Stimulated activated CD4-positive, alpha-beta T cell treated with anti-CD3 and anti-CD28 coated beads, Interleukin-12 subunit alpha, Interleukin-12 subunit beta, amount 100 ng/mL, for 24 hours (primary cell): ENCODE data around the gene CAMTA1.
A peak's percentile ranks its signal among the peaks of the same experiment; 100 is the strongest.
"Not testable (repeated sequence)": the region's sequence is repeated elsewhere in the genome, so short reads cannot be mapped to it uniquely, and the experiment has no call there.

Experiments used
- DNase-seq, 2 experiments: peaks; one replicate each; pipeline ENCODE4 v3.0.0-alpha.2; 2020; ENCODE audit warnings: low read depth in 2 of 2

Gene CAMTA1

DNA sequence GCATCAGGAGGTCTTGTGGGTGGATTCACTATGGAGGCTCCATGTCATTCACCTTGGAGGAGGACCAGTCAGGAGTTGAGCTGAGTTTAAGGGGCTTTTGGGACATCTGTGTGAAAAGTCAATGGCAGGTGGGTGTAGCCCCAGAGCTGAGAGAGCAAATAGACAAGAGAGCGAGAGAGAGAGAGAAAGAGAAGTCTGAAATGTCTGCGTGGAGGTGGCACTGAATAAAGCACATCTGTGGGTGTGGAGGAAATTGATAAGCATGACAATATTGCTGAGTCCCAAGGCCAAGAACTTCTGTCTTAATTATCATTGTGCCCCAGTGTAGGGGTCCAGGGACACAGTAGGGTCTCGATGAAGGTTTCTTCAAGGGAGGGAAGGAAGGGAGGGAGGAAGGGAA is 906.3 kb downstream of the CAMTA1 start:
- DNase-seq, result no peak

DNA sequence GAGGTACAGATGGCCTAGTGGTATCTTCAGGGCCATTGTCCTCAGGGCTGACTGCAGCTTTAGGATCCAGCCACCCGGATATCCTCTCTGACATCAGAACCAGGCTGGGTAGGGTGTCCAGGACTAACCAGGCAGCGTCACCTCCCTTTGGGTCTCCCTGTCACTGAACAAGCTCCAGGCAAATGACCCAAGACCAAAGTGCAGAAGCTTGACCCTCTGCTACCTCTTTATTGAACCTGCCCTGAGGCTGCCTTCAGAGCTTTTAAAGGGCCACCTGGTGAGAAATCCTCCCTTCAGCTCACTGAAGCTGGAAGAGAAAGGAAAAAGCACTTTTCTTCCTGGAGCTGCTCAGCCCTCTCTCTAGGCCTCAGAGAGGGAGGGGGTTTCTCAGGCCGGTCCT is 906.8 kb downstream of the CAMTA1 start:
- DNase-seq, result no peak

DNA sequence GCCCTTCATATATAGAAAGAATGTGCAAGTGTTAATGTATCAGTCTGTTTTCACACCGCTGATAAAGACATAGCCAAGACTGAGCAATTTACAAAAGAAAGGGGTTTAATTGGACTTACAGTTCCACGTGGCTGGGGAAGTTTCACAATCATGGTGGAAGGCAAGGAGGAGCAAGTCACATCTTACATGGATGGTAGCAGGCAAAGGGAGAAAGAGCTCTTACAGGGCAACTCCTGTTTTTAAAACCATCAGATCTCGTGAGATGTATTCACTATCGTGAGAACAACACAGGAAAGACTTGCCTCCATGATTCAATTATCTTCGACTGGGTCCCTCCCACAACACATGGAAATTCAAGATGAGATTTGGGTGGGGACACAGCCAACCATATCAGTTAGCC is 907.8 kb downstream of the CAMTA1 start:
- not testable (repeated sequence) for DNase-seq

DNA sequence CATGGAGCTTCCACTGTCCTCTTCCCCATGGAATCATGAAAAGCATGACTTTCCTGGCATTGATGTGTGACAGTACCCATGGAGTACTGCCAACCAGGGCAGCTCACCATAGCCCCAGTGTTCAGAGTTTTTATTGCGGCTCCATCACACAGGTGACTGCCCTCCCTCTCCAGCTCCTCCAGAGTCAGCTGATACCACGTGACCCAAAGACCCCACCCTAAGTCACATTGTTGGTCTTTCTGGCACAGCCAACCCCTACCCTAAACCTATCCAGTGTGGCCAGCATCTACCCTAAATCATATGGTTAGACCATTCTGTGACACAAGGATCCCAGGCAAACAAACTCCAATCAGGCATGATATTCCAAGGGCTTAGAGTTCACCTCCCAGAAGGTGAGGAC is 908.4 kb downstream of the CAMTA1 start:
- no peak for DNase-seq

DNA sequence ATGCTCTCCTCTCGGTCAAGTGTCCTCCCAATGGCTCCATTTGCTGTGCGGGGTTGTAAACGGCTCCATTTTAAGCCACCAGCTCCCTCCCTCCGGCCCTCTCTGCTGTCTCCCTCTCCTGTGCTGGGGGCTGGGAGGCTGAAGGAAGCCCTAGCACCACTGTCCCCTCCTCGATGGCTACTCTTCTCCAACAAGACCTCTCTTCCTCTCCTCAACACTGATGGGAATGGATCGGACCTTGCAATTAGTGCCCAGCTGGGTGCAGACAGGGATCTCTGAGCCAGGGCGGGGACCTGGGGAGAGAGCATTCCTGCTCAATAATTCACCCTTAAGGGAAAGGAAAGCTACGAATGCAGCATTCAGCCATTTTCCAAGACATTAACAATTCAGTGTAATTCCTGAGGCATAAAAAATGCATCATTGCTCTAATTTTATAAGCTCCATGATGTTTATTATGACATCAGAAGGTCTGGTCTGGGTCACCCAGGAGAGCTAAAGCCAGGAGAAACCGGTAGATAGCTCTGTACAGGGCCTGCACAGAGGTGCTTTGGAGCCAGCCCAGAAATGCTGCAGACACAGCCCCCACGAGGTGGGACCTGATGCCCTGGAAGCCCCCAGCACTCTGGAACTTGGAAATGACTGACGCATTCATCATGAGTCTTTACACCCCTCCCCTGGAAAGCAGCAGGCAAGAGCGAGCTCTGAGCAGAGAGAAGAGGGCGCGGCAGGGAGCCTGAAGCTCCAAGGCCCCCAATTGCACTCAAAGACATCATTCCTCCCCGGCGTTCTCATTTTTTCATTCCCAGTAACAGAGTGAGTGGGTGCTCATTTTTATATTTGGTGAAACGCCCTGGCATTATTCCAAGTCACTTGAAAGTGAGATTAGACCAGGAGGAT is 909.6 kb downstream of the CAMTA1 start:
- DNase-seq, result no peak

DNA sequence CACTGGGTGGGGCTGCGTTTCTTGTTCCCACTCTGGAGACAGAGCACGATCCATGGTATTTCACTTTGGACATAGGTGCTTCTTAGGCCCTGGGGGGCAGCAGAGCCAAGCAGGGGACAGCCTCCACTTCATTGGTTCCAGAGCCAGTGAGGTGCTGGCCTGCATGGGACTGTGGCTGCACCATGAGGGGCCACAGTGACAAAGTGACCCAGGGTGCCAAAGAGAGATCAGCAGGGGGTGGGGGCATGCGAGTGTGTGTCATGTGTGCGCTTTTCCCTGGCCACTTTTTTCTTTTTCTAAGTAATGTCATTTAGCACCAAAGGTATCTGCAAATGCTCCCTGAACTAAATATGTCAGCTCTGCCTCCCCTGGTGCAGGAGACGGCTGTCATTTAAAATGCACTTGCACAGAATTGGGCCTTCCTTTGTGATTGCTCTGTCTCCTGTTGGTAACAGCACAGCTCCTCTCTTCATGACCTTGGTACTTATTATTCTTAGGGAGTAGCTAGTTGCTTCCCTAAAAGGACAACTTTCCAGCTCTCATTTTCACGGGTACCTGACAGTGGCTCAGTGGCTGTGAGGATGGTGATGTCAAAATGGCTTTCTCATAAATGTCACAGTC is 910.4 kb downstream of the CAMTA1 start:
- DNase-seq, result no peak

DNA sequence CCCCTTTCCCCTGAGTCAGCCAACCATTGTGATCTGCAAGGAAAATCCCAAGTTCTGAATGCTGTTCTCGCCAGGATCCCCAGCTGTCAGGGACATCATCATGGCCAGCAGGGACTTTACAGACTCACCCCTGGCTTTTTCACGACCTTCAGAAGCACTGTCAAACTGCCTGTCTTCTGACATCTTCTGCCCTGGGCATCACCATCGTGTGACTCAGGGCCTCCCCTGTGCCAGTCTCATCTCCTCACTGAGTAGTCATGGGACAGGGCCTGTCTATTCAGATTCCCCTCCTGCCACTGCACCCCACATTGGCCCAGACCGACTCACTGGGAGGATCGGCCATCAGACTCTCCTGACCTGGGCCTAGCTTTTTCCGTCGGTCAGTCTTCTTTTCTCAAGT is 913.4 kb downstream of the CAMTA1 start:
- DNase-seq, result no peak

DNA sequence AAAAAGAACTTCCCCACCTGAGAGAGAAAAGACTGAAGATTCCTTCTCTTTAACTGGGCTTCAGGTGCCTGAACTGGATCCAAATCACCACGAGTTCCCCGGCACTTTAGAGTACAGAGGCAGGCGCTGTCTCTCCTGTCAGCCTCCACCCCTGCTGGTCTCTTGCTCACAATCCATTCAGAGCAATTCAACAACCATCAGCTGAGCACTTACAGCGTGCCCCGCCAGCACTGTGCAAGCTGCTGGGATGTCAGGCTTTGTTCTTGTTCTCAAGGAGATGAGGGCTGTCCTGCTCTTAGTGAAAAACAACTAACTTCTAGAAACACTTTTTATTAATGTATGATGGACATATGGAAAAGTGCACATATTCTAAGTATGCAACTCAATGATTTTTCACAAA is 917.1 kb downstream of the CAMTA1 start:
- DNase-seq, result no peak

DNA sequence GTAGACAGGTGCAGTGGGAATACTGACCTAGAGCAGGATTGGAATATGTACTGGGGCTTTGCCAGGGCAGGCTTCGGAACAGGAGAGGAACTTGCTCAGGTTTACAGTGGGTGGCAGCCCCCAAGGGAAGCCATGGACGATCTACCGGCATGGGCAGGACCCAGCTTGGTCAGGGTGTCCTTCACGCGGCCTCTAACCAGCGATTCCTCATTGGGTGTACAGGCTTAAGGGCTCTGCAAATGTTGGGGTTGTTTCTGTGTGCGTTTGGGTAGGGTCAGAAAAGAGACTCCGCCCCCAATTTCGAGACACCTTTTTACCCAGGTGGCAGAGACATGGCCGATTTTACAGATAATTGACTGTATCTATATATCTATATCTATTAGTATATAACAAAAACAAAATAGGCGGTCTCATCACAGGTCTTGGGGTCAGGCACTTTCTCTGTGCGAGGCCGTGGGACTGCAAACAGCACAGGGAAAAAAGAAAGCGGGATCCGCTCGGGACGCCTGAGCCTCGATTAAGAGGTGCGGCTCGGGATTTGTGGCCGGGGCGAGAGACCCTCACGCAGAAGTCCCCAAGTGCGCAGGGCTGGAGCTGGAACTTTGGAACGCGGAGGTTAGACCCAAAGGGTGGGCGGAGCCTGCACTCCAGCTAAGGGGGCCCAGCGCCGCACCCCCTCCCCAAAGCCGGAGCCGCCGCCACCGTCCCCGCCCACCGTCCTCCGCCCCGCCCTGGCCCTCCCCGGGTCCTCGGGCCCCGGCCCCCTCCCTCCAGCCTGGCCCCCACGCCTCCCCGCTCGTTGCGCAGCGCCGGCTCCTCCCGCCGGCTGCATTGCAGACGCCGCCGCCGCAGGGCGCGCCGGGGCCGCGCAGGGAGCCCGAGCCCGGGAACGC is 918.3 kb downstream of the CAMTA1 start:
- no peak for DNase-seq

DNA sequence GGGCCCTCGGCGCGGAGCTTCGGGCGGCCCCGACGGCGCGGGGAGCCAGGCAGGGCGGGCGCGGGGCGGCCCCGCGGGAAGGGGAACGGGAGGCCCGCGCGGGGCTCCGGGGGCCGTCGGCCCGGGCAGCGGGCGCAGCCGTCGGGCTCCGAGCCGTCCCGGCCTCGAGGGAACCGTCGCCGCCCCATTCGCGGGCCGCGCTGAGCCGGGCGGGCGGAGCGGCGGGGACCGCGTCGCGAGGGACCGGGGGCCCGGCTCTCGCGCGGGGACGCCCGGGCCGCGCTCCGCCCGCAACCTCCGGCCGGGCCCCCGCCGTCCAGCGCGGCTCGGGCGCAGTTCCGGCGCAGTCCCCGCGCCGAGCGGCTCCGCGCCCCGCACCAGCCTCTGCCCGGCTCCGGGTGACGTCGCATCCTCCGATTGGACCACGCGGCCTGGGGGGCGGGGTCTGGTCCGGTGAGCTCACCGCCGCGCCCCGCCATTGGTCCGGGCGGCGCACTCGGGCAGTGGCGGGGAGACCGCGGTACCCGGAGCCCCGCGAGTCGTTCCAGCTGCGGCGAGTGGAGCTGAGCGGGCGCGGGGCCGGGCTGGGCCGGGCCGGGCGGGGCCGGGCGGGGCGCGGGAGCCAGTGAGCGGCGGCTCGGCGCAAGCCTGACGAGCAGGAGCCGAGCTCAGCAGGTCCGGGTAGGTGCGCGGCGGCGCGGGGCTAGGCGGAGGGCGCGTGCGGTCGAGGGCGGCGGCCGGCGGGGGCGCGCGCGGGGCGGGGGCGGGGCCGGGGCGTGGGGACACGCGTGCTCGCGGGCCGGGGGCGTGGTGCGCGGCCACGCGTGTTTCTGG is 919.2 kb downstream of the CAMTA1 start:
- DNase-seq, result peak; percentile 80 to 88

DNA sequence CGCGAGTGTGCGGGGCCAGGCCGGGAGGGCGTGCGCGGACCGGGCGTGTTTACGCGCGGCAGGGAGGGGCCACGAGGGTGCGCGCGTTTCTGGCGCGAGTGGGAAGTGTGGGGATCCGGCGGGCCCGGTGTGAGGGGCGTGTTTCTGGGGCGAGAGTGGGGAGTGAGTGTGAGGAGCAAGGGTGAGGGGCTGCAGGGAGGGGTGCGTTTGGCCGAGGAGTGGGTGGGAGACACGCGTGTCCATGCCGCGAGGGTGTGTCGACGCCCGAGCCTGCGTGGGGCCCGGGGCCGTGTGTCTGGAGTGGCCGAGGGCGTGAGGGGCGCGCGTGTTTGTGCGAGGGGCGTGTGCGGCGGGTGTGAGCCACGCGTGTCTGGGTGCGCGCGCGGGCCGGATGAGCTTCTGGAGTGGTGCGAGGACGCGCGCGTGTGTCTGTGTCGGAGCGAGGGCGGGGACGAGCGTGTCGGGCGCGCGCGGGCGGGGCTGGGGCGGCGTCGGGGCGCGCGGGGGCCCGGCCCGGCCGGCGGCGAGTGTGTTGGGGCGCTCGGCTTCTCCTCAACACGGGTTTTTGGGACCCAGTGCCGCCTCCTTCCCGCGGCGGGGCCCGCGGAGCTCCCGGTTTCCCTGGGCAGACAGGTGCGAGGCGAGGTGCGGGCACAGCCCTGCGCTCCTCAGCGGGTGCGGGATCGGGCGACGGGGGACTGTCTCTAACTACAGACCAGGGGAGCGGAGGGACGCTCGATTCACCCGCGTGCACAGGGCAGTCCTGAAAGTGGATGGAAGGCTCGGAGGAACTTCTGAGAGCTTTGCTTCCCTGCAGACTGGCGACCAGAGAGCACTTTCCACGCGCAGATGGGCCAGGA is 920.0 kb downstream of the CAMTA1 start:
- no peak for DNase-seq

DNA sequence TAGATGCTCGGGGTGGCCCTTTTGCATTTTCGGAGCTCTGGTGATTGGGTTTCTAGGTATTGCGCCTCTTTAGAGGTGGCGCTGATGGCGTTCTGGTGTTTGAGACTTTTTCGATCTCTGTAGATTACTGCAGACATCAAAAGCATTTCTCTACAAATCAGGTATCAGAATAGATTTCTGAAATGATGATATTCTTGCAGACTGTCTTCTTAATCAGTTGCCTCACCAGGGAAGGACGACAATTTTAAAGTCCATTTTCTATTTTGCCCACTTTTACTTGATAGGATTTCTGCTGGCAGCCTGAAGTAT is 920.6 kb downstream of the CAMTA1 start:
- no peak for DNase-seq

DNA sequence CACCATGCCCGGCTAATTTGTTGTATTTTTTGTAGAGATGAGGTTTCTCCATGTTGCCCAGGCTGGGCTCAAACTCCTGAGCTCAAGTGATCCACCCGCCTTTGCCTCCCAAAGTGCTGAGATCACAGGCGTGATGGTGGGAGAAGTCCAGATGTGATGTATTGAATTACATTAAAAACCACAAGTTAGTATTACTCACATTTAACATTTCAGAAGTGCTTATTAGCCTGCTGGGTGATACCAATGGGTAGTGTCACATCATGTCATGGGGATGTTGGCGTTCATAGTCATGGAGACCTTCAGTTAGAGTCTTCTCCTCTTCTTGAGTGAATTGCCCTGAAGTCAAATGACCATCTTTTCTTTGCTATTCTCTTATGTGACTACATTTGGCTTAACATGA is 922.3 kb downstream of the CAMTA1 start:
- DNase-seq, result no peak

DNA sequence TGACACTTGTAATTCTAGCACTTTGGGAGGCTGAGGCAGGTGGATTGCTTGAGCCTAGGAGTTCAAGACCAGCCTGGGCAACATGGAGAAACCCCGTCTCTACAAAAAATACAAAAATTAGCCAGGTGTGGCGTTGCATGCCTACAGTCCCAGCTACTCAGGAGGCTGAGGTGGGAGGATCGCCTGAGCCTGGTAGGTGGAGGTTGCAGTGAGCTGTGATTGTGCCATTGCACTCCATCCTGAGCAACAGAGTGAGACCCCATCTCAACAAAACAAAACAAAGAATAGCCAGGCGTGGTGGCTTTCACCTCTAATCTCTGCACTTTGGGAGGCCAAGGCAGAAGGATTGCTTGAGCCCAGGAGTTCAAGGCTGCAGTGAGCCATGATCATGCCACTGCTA is 922.8 kb downstream of the CAMTA1 start:
- not testable (repeated sequence) for DNase-seq

DNA sequence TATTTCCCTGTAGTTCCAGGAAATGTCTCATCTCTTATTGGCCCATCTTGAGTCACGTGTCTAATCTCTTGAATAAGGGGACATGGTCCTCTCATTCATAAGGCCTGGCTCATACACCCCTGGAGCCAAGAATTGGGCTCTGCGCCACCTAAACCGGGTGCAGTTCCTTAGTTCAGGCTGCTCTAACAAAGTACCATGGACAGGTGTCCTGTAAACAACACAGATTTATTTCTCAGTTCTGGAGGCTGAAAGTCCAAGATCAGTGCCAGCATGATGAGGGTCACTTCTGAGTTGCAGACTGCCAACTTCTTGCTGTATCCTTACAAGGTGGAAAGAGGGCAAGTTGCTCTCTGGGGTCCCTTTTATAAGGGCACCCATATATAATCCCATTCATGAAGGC is 925.6 kb downstream of the CAMTA1 start:
- no peak for DNase-seq

DNA sequence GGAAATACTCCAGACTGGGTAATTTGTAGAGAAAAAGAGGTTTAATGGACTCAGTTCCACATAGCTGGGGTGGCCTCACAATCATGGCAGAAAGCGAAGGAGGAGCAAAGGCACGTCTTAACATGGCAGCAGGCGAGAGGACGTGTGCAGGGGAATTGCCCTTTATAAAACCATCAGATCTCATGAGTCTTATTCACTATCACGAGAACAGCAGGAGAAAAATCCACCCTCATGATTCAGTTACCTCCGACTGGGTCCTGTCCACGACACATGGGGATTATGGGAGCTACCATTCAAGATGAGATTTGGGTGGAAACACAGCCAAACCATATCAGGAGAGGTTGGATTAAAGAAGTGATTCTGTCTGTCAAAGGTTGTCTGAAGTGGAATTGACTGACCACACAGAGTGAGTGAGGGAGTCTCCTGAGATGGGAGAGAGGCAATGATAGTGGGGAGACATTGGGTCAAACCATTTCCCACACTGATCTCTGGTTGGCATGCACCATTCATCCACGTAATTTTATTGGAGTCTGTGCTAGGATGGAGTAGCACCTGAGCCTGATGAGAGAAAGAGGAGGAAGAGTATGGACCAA is 927.6 kb downstream of the CAMTA1 start:
- no peak for DNase-seq

DNA sequence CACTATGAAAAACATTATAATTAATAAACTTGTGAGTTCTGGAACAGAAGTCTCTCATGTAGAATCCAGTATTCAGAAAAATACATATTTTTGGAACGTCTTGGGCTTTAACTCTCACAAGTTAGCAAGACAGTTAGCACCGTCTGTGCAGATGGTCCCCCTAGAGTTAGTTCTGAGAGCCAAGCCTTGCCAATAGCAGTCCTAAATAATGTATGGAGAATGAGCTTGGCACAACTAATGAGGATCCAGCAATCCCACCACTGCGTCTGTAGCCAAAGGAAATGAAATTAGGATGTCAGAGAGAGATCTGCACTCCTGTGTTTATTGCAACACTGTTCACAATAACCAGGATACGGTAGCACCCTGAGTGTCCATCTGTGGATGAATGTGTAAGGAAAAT is 931.3 kb downstream of the CAMTA1 start:
- no peak for DNase-seq

DNA sequence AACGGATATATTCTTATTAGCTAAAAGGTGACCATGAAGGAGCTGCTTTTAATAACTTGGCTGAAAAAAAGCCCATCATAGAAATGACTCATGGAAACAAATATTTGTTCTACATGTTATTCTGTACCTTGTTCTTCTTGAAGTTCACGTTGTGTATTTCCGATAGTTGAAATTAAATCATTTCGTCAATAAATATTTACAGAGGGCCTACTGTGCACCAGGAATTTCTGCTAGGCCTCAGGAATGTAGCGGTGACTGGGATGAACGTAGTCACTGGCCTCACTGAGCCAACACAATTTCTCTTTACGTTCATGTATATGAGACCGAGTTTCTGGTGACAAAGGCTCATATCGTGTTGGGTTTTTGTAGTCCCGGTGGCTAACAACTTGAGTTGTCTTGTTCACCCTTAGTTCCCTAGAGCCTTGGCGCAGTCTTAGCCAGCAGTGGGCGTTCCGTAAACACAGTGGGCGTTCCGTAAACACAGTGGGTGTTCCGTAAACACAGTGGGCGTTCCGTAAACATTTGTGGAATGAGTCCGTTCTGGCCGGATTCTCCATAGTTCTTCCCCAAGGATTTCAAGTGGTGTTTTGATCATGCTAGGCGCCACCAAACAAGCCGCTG is 932.6 kb downstream of the CAMTA1 start:
- DNase-seq, result no peak

DNA sequence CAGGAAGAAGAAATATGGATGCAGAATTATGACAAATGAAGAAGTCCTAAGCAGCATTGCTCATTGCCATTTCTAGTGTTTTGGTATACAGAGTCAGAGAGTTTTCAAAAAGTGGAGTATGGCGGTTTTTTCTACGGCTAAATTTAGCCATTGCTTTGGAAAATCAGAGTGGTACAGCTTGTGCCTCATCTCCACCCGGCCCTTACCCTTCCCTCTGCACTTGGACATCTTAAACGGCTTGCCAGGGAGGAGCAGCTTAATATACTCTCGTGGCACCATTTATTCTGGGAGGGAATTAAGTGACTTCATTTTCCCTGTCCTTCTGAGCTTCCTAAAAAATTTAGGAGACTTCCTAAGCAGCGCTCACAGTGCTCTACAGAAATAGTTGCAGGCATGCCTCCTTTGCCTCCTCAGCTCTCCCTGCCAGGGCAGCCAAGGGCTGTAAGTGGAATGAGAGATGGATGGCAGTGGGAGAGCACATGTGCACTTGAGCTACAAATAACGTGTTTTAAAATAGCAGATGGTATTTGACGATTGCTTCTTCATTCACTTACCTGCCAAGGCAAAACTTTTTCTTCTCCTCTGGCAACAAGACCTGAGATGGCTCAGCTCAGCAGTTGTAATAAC is 934.3 kb downstream of the CAMTA1 start:
- no peak for DNase-seq
